ENCODE data around the gene HORMAD2.

GRCh38 chr22:30193031-30193775 is 112.9 kb downstream of the HORMAD2 start:
- TF ChIP-seq CTCF (IDR thresholded peaks at IDR 0.05) (no peak), CBFB (CRISPR knock-in tag; IDR thresholded peaks at IDR 0.05; ENCODE audit: low read depth) (no peak), ATF1 (CRISPR knock-in tag; IDR thresholded peaks at IDR 0.05) (no peak), IRF1 (CRISPR knock-in tag; IDR thresholded peaks at IDR 0.05) (no peak), ZNF121 (CRISPR knock-in tag; IDR thresholded peaks at IDR 0.05) (no peak), CREB1 (CRISPR knock-in tag; IDR thresholded peaks at IDR 0.05) (no peak), MXD4 (CRISPR knock-in tag; IDR thresholded peaks at IDR 0.05; ENCODE audit: borderline replicate concordance) (no peak), USF1 (CRISPR knock-in tag; IDR thresholded peaks at IDR 0.05) (no peak), ESRRA (CRISPR knock-in tag; IDR thresholded peaks at IDR 0.05; ENCODE audit: borderline replicate concordance) (no peak), TEAD4 (CRISPR knock-in tag; IDR thresholded peaks at IDR 0.05) (no peak)
- TF ChIP-seq, protein P1, sequence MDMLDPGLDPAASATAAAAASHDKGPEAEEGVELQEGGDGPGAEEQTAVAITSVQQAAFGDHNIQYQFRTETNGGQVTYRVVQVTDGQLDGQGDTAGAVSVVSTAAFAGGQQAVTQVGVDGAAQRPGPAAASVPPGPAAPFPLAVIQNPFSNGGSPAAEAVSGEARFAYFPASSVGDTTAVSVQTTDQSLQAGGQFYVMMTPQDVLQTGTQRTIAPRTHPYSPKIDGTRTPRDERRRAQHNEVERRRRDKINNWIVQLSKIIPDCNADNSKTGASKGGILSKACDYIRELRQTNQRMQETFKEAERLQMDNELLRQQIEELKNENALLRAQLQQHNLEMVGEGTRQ (CRISPR knock-in tag; IDR thresholded peaks at IDR 0.05) = no peak
- TF ChIP-seq, protein P2, sequence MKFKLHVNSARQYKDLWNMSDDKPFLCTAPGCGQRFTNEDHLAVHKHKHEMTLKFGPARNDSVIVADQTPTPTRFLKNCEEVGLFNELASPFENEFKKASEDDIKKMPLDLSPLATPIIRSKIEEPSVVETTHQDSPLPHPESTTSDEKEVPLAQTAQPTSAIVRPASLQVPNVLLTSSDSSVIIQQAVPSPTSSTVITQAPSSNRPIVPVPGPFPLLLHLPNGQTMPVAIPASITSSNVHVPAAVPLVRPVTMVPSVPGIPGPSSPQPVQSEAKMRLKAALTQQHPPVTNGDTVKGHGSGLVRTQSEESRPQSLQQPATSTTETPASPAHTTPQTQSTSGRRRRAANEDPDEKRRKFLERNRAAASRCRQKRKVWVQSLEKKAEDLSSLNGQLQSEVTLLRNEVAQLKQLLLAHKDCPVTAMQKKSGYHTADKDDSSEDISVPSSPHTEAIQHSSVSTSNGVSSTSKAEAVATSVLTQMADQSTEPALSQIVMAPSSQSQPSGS (CRISPR knock-in tag; IDR thresholded peaks at IDR 0.05; ENCODE audit: borderline replicate concordance, low read depth) = no peak
